Skeletal muscle tissue (tissue), 4 donors: Measurements from ENCODE around the gene HECW1. TPM values are rescaled to one million over a fixed set of nuclear protein-coding genes. Genes with fewer than 3 reads are reported as not detected.

ENCODE experiments used
- H3K27ac ChIP-seq: one replicate; pipeline ENCODE4 v1.7.0; 2013; ENCODE audit warnings: mild to moderate bottlenecking, low read depth, low read length, inconsistent platforms
- H3K27me3 ChIP-seq, 3 donors: one replicate each; pipeline ENCODE4 v1.7.0; 2013; ENCODE audit warnings: low read length in 3 of 3; ENCODE audit not compliant: control insufficient read depth in 3 of 3, insufficient read depth in 3 of 3
- H3K36me3 ChIP-seq, 3 donors: one replicate each; pipeline ENCODE4 v1.7.0; 2013; ENCODE audit warnings: low read length in 3 of 3; ENCODE audit not compliant: control insufficient read depth in 3 of 3, insufficient read depth in 3 of 3
- H3K4me1 ChIP-seq, 3 donors: one replicate each; pipeline ENCODE4 v1.7.0; 2013; ENCODE audit warnings: low read length in 3 of 3, mild to moderate bottlenecking in 3 of 3; ENCODE audit not compliant: control insufficient read depth in 3 of 3, insufficient read depth in 3 of 3
- H3K4me3 ChIP-seq, 3 donors: one replicate each; pipeline ENCODE4 v1.7.0; 2013; ENCODE audit warnings: low read length in 3 of 3
- H3K9ac ChIP-seq, 3 donors: one replicate each; pipeline ENCODE4 v1.7.0; 2013; ENCODE audit warnings: low read length in 3 of 3, mild to moderate bottlenecking in 3 of 3, moderate library complexity in 2 of 3, low read depth in 1 of 3
- H3K9me3 ChIP-seq, 3 donors: one replicate each; pipeline ENCODE4 v1.7.0; 2013; ENCODE audit warnings: low read length in 3 of 3; ENCODE audit not compliant: control insufficient read depth in 3 of 3
- total RNA-seq: library from RNA; depleted of rRNA; stranded (reverse); fragments of >200 nt; gene quantifications from one replicate; pipeline ENCODE4 v1.2.3, GENCODE V29; 2014
- donor health status: Osteomylitis.

Gene HECW1
- total RNA-seq, 1 donor from 2014 or later: not detected

DNA sequence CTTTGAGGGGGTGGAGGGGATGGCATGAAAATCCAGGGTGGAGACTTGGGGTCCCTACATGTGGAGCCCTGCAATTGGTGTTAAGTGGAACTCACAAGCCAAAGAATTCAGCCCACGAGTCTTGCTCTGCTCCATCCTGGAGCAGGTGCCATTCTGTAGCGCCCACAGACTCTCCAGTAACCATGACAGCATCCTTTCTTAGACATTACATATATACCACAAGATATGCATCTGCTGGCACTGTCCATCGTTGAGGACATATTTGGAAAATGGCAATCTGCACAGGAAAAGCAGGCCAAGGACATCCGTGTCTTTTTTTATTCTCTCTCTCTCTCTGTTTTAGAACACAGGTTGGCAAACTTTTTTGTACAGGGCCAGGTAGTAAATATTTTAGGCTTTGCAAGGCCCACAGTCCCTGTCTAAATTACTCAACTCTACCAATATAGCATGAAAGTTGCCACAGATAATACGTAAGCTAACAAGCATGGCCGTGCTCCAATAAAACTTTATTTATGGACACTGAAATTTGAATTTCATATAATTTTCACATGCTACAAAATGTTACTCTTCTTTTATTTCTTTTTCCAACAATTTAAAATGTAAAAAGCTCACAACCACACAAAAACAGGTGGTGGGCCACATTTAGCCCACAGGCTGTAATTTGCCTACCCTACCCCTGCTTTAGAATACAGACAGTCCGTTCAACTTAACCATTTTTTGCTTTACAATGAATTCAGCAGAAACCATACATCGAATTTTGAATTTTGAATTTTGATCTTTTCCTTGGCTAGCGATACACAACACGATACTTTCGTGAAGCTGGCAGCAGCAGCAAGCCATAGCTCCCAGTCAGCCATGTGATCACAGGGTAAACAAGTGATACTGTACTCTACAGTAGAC is 329.0 kb downstream of the HECW1 start:
- H3K9me3 ChIP-seq: no peaks in the 10 kb centered on the region
- no peak overlapping the region for H3K9ac ChIP-seq
- no peak overlapping the region for H3K27ac ChIP-seq
- H3K4me1 ChIP-seq: peaks cover 0 to 2% (median 0%) of the 10 kb centered on the region in 3 donors
- peaks cover 0 to 15% (median 6%) of the 10 kb centered on the region in 3 donors for H3K27me3 ChIP-seq
- no peaks in the 10 kb centered on the region for H3K36me3 ChIP-seq
- H3K4me3 ChIP-seq: no peak overlapping the region

- Histone ChIP-seq H3K4me1 (peaks cover 0 to 2% (median 0%) of the 10 kb centered on the region in 3 donors), H3K27me3 (peaks cover 0 to 15% (median 6%) of the 10 kb centered on the region in 3 donors), H3K36me3 (no peaks in the 10 kb centered on the region), H3K9me3 (no peaks in the 10 kb centered on the region), H3K9ac (no peak overlapping the region), H3K27ac (no peak overlapping the region), H3K4me3 (no peak overlapping the region)
Measured at GRCh38 chr7:43443381-43443780, 330.9 kb downstream of the HECW1 start.

GRCh38 chr7:43444711-43445578 is 332.5 kb downstream of the HECW1 start:
- no peak overlapping the region for H3K4me3 ChIP-seq
- H3K27ac ChIP-seq: no peak overlapping the region
- no peak overlapping the region for H3K9ac ChIP-seq
- peaks cover 0 to 15% (median 6%) of the 10 kb centered on the region in 3 donors for H3K27me3 ChIP-seq
- H3K36me3 ChIP-seq: no peaks in the 10 kb centered on the region
- H3K4me1 ChIP-seq: peaks cover 0 to 2% (median 0%) of the 10 kb centered on the region in 3 donors
- no peaks in the 10 kb centered on the region for H3K9me3 ChIP-seq

DNA sequence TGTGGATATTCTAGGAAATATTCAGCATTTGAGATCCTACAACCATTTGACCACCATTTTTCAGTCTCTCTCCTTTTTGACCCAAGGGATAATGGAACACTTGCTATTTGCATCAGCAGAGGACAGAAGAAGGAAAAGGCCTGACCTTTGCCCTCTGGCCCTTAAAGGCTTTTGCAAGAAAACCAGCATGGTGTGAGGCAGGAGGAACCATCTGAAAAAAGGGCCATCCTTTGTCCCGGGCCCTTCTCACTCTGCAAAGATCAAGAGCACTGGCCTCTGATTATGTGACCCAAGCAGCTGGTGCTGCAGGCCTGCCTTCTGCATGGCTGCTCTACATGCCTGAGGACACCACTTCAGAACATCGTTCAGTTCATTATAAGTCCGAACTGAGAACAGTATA is 337.1 kb downstream of the HECW1 start:
- Histone ChIP-seq H3K9me3 (no peaks in the 10 kb centered on the region), H3K36me3 (no peaks in the 10 kb centered on the region), H3K27me3 (peaks cover 0 to 12% (median 6%) of the 10 kb centered on the region in 3 donors), H3K4me1 (no peaks in the 10 kb centered on the region), H3K4me3 (no peak overlapping the region), H3K27ac (no peak overlapping the region), H3K9ac (no peak overlapping the region)

GRCh38 chr7:43450894-43451293 is 338.4 kb downstream of the HECW1 start:
- Histone ChIP-seq H3K4me3 (no peak overlapping the region), H3K36me3 (no peaks in the 10 kb centered on the region), H3K4me1 (no peaks in the 10 kb centered on the region), H3K9ac (no peak overlapping the region), H3K27me3 (no peaks in the 10 kb centered on the region), H3K27ac (no peak overlapping the region), H3K9me3 (no peaks in the 10 kb centered on the region)

GRCh38 chr7:43454936-43455518 is 342.6 kb downstream of the HECW1 start:
- H3K4me1 ChIP-seq: no peaks in the 10 kb centered on the region
- no peak overlapping the region for H3K27ac ChIP-seq
- H3K36me3 ChIP-seq: no peaks in the 10 kb centered on the region
- H3K27me3 ChIP-seq: no peaks in the 10 kb centered on the region
- H3K9ac ChIP-seq: no peak overlapping the region
- H3K9me3 ChIP-seq: no peaks in the 10 kb centered on the region
- H3K4me3 ChIP-seq: no peak overlapping the region

DNA sequence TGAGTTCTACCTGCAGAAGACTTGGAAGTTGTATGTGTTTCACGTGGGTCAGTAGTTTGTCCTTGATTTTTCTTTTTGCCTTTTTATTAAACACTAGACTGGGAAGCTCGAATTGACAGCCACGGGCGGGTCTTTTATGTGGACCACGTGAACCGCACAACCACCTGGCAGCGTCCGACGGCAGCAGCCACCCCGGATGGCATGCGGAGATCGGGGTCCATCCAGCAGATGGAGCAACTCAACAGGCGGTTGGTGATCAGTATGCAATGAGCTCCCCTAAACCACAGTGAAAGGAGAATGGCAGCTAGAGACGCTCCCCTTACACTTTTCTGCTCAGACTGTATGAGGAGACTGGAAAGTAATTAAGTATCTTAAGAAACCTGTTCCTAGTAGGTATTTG is 343.8 kb downstream of the HECW1 start:
- Histone ChIP-seq H3K9ac (no peak overlapping the region), H3K4me1 (peaks cover 6 to 7% (median 7%) of the 10 kb centered on the region in 3 donors), H3K27ac (no peak overlapping the region), H3K27me3 (no peaks in the 10 kb centered on the region), H3K9me3 (no peaks in the 10 kb centered on the region), H3K4me3 (no peak overlapping the region), H3K36me3 (no peaks in the 10 kb centered on the region)

DNA sequence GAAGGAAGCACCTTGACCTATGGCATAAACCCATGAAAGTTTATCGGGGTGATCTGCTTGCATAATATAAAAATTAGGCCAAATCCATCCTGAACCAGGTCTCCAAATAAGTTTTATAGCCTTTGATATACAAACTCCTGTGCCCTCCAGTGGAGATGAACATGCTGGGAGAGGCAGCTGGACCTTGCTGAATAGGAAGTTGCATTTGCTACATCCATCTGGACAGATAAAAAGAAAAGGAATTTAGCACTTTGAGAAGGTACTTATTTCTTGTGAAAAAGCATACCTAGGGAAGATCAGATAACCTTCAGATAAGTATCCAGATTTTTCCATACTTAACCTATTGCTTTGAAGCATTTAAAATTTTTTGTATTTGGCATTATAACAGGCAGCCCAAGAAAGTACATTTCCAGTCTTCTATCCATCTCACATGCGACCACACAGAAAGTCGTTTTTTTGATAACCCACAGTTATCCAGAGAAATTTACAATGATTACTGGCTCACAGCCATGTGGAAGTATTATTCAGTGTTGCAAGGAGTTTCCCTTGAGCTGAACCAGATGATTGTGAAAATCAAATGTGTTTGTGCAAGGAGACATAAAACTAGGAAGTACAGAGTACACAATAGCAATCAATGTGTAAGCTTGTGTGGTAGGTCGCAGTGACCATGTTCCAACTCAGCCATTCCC is 346.0 kb downstream of the HECW1 start:
- Histone ChIP-seq H3K9ac (no peak overlapping the region), H3K4me3 (no peak overlapping the region), H3K9me3 (no peaks in the 10 kb centered on the region), H3K4me1 (peaks cover 24 to 30% (median 26%) of the 10 kb centered on the region in 3 donors), H3K36me3 (no peaks in the 10 kb centered on the region), H3K27me3 (no peaks in the 10 kb centered on the region), H3K27ac (no peak overlapping the region)

- Histone ChIP-seq H3K9me3 (no peaks in the 10 kb centered on the region), H3K36me3 (no peaks in the 10 kb centered on the region), H3K27me3 (no peaks in the 10 kb centered on the region), H3K27ac (no peak overlapping the region), H3K4me1 (peaks cover 26 to 32% (median 27%) of the 10 kb centered on the region in 3 donors), H3K4me3 (no peak overlapping the region), H3K9ac (no peak overlapping the region)
Measured at GRCh38 chr7:43459019-43459337, 346.5 kb downstream of the HECW1 start.
